Liver (tissue), 3 donors: ENCODE results near the gene PRR5L.

Source experiments
- RXRA ChIP-seq, 2 donors: IDR thresholded peaks; 2 replicates each; pipeline ENCODE4 v1.6.1; 2017 to 2018; ENCODE audit warnings: antibody characterized with exemption in 2 of 2, mild to moderate bottlenecking in 1 of 2
- TF ChIP-seq, protein P1 (sequence below): fragments of 150-350 bp; IDR thresholded peaks from 2 replicates; pipeline ENCODE4 v1.5.1; 2017; ENCODE audit warnings: improper control_type of control experiment, low read depth, low read length; ENCODE audit not compliant: missing input control
- TF ChIP-seq, protein P2 (sequence below): IDR thresholded peaks from 2 replicates; pipeline ENCODE4 v1.6.1; 2016; ENCODE audit warnings: antibody characterized with exemption, mild to moderate bottlenecking
- donor health status: healthy.
- donor health status: healthy.

DNA sequence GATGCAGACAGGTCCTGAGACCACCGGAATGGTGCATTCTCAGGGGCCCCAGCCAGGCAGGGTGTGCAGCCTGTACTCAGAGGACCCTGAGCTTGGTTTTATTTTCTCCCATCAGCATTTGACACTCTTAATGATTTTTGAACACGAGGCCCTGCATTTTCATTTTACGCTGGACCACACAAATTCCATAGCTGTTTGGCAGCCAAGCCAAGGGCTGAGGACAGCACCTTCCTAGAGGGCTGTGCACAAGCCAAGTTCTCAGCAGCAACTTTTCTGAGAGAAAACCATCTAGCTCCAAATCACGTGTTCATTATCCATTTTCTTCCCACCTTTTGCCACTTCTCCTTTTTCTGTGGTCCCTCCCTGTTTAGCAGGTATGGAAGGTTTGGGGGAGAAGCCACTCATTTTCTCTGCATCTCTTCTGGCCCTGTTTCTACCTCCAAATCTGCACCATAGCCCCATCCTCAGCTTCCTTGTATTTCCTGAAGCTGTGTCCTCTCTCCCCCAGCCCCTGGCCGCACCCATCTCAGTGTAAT, 153.5 kb downstream of the PRR5L start:
- TF ChIP-seq RXRA (IDR thresholded peaks at IDR 0.05): no peak
- TF ChIP-seq, protein P1, sequence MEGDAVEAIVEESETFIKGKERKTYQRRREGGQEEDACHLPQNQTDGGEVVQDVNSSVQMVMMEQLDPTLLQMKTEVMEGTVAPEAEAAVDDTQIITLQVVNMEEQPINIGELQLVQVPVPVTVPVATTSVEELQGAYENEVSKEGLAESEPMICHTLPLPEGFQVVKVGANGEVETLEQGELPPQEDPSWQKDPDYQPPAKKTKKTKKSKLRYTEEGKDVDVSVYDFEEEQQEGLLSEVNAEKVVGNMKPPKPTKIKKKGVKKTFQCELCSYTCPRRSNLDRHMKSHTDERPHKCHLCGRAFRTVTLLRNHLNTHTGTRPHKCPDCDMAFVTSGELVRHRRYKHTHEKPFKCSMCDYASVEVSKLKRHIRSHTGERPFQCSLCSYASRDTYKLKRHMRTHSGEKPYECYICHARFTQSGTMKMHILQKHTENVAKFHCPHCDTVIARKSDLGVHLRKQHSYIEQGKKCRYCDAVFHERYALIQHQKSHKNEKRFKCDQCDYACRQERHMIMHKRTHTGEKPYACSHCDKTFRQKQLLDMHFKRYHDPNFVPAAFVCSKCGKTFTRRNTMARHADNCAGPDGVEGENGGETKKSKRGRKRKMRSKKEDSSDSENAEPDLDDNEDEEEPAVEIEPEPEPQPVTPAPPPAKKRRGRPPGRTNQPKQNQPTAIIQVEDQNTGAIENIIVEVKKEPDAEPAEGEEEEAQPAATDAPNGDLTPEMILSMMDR: no peak
- TF ChIP-seq, protein P2, sequence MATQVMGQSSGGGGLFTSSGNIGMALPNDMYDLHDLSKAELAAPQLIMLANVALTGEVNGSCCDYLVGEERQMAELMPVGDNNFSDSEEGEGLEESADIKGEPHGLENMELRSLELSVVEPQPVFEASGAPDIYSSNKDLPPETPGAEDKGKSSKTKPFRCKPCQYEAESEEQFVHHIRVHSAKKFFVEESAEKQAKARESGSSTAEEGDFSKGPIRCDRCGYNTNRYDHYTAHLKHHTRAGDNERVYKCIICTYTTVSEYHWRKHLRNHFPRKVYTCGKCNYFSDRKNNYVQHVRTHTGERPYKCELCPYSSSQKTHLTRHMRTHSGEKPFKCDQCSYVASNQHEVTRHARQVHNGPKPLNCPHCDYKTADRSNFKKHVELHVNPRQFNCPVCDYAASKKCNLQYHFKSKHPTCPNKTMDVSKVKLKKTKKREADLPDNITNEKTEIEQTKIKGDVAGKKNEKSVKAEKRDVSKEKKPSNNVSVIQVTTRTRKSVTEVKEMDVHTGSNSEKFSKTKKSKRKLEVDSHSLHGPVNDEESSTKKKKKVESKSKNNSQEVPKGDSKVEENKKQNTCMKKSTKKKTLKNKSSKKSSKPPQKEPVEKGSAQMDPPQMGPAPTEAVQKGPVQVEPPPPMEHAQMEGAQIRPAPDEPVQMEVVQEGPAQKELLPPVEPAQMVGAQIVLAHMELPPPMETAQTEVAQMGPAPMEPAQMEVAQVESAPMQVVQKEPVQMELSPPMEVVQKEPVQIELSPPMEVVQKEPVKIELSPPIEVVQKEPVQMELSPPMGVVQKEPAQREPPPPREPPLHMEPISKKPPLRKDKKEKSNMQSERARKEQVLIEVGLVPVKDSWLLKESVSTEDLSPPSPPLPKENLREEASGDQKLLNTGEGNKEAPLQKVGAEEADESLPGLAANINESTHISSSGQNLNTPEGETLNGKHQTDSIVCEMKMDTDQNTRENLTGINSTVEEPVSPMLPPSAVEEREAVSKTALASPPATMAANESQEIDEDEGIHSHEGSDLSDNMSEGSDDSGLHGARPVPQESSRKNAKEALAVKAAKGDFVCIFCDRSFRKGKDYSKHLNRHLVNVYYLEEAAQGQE: no peak
